GM19372 (cell line): ENCODE data around the gene ICA1L.
"Not testable (repeated sequence)": the region's sequence is repeated elsewhere in the genome, so short reads cannot be mapped to it uniquely, and the experiment has no call there.

Experiments
- ATAC-seq: cut with Tn5 transposase; IDR thresholded peaks from one replicate; pipeline ENCODE4 v1.9.1; 2021; ENCODE audit warnings: mild to moderate bottlenecking, low read depth, moderate library complexity; ENCODE audit not compliant: unreplicated experiment

Gene ICA1L

DNA sequence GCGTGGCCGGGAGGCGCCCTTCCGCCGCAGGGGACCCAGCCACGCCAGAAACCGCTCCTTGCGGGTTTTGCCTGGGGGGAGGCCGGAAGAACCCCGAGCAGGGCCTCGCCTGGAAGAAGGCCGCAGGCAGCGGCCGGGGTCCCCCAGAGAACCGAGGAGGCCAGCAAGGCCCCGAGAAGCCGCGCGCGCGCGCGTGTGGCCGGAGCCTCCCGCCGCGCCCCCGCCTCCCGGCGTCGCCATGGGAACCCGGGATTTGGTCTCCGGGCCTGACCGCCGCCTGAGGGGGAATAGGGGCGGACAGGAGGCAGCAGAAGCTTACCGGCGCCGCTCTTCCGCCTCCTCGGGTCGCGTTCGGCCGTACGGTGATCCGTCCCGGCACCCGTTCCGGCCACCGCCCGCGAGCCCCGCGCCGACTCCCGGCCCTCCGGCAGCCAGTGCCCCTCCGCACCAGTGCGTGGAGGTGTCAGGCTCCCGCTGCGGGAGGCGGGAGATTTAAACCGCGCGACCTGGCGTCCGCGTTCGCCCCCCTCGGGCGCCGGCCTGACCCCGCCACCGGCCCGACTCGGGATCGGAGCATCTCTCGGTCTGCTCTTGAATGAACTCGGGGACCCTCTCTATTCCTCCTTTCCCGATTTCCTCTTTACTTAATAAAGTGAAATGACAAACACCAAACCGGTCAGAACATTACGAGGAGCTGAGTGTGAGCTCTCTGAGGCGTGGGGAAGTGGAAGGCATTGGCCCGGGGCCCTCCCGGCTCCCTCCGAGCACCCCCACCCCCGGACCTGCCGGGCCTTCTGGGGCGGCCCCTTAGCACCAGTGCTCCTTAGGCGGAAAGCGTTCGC, at the start of gene ICA1L:
TSS of gene ICA1L (minus strand) at position 467 of the 842 bp plus-strand sequence. CDS start 42,757 bp downstream, outside the sequence.
- peak; percentile 44 for ATAC-seq

DNA sequence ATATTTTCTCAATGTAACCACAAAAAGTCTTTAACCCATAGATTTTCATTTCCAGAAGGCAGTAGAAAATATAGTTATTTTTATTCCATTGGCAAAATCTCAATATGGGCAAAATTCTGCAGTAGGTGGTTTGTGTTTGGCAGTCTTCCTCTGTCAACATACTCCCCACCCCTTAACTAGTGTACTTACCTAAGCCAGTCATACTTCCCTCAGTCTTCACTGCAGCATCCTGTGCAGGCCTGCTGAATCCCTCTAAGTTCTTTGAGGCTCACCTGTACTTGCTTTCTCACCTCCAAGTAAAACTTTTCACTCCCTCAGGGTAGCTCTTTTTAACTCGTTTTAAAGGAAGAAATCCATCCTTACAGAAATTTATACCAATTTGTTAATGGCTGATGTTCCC, 47.3 kb upstream of the ICA1L start:
- no peak for ATAC-seq

DNA sequence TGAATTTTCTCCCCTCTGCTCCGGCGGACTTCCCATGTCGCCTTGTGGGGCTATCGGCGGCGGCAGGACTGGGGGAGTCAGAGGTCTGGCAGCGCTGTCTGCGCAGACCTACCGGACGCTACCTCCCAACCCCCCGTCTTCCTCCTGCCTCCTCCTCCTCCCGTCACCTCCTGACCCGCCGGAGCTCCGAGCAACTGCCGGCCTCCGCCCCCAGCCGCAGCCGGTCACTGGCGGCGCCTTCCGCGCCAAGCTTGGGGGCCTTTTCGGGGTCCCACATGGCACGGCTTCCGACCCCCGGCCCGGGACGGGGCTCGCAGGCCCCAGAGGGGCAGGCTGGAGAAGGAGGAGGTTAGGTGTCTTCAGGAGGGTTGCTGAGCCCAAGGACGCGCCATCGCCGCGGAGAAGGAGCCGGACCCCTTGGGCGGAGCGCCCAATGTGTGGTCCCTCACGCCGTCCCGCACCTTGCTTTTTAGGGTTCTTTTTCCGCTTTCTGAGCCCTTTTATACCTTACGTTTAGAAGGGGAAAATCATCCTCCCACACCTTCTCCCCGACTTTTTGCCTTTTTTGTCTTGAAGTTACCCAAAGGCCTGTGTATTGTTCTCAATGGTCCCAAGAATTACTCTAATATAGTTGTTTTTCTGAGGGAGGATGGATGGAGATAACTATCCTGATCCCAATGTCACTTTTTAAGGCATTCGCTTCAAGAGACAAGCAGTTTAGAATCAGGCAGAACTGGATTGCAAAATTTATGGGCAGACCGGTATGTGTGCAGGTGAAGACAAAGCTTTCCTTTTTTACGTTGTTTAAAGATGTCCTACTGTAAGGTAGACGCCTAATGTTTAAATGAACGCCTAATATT, 41.0 kb upstream of the ICA1L start:
- peak; percentile 50 for ATAC-seq

DNA sequence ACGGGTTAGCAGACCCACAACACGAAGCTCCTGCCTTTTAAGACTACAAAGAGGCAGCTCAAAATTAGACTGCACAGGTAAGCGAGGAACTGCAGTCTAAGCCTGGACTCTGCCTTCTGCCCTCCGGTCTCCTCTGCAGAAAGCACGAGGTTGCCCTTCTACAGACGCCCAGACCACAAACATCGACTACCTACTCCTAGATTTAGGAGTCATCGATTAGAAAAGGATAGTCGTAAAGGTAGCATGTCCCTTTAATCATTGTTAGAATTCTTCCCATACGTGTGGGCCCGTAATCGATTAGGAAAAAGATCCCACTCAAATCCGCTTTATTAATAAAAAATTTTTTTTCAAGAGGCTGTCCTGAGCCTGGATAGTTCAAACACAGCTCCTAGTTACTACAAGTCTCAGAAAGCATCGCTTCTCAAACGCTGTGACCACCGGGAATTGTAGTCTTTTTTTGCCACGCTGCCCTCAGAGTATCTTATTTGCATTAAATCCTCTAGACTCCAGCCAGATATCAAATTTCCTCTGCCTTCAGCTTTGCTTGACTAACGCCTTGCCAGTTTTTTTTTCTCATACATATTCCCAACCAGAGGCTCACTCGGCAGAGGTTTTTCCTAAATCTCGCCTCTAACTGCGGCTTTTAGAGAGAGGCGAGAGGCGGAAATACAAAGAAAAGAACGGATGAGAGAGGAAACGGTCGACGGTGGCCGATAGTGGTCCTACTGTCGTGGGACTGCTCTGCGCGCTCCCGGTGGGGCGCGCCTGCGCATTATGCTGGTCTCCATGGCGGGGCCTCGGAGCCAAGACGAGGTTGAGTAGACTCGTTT, 40.2 kb upstream of the ICA1L start, which contains the start of the genes CARF and WDR12:
TSS of gene CARF (plus strand) at position 764 of the 830 bp plus-strand sequence. CDS start 29,628 bp downstream, outside the sequence.
TSS of gene WDR12 (minus strand) at position 162 of the 830 bp plus-strand sequence. CDS start 197 bp downstream, outside the sequence.
- ATAC-seq: peak; percentile 71

DNA sequence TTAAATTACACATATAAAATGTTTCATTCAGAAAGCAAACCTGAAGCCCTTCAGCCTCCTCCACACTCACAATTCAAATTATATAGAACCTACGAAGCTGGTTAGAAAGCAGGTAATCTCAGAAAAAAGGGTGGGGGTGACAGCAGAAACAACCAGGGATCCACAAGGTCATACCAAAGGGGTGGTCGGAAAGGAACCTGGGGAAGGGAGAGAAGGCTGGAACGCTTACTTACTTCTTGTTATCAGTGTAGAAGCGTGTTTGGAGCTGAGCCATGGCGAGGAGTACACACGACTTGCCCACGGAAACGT, 39.6 kb upstream of the ICA1L start:
- no peak for ATAC-seq

DNA sequence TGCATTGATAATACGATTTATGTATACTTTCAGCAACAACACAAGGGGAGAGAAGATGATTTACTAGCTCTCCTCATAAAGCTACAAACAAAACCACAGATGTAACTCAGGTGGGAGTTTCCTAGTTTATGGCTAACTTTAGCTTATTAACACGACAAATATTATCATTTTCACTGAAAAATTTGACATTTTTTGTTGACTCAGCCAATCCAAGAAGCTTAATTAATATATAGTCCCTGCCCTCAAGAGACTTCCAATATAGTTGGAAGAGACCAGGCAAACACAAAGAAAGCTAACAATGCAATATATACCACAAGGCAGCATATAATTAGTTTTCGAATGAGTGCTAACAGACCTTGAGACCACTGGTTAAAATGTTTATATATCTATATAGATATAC, 39.1 kb upstream of the ICA1L start:
- ATAC-seq: no peak

DNA sequence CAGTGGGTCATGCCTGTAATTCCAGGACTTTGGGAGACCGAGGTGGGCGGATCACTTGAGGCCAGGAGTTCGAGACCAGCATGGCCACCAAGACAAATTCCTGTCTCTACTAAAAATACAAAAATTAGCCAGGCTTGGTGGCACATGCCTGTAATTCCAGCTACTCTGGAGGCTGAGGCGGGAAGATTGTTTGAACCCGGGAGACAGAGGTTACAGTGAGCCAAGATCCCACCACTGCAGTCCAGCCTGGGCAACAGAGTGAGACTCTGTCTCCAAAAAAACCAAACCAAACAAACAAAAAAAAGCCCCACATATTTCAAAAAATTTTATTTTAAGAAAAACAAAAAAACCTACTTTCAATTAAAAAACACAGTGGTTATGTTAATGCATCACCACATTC, 38.7 kb upstream of the ICA1L start:
- not testable (repeated sequence) for ATAC-seq

DNA sequence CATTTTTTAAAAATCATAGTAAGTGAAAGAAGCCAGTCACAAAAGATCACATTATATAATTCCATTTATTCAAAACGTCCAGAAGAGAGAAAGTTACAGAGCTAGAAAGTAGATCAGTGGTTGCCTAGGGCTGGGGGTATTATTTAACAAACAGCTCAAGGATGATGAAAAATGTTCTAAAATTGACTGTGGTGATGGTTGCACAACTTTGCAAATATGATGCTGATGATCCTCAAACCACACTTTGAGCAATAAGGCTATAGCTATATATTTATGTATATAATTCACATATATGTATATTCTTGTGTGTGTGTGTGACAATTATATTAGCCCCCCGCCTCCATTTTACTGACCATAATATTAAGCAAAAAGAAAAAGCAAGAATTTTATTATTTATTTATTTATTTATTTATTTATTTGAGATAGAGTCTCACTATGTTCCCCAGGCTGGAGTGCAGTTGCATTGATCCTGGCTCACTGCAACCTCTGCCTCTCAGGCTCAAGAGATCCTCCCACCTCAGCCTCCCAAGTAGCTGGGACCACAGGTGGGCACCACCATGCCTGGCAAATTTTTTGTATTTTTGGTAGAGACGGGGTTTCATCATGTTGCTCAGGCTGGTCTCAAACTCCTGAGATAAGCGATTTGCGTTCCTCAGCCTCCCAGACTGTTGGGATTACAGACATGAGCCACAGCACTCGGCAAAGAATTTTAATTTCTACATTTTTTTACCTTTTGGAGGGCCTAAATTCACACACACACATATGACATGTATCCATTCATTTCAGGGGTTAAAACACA, 38.0 kb upstream of the ICA1L start:
- ATAC-seq: no peak

DNA sequence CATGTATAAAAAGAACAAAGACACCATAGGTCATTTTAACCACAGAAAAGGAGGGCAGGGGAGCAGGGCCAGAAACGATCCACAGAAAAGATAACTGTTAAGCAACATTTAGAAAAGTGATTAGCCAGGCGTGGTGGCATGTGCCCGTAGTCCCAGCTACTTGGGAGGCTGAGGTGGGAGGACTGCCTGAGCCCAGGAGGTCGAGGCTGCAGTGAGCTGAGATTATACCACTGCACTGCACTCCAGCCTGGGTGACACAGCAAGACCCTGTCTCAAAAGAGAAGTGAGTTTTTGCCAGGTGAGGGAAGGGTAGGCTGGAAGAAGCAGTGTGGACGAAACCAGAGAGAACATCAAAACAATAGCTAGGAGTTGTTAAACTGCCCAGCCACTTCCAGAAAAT, 36.6 kb upstream of the ICA1L start:
- ATAC-seq: no peak

DNA sequence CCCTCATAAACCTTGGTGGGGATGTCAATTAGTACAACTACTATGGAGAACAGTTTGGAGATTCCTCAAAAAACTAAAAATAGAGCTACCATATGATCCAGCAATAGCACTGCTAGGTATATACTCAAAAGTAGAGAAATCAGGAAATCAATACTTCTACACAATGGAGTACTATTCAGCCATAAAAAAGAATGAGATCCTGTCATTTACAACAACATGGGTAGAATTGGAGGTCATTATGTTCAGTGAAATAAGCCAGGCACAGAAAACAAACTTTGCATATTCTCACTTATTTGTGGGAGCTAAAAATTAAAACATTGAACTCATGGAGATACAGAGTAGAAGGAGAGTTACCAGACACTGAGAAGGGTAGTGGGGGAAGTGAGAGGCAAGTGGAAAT, 33.9 kb upstream of the ICA1L start:
- ATAC-seq: not testable (repeated sequence)

DNA sequence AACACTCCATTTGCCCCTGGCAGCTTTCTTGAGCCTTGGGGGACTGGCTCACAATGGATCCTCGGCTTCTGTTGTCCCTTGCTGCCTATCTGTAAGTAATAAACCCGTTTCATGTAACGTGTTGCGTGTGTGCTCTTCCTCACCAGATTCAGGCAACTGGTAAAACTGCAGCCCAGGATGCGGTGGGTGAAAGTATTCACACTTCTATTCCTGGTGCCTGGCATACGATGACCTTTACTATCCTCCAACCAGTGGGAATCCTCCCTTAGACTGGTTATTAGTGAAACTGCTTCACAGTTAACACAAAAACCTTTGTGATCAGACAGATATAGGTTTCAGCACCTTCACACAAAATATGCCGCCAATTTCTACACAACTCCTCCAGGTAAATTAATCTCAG, 13.6 kb upstream of the ICA1L start:
- no peak for ATAC-seq

DNA sequence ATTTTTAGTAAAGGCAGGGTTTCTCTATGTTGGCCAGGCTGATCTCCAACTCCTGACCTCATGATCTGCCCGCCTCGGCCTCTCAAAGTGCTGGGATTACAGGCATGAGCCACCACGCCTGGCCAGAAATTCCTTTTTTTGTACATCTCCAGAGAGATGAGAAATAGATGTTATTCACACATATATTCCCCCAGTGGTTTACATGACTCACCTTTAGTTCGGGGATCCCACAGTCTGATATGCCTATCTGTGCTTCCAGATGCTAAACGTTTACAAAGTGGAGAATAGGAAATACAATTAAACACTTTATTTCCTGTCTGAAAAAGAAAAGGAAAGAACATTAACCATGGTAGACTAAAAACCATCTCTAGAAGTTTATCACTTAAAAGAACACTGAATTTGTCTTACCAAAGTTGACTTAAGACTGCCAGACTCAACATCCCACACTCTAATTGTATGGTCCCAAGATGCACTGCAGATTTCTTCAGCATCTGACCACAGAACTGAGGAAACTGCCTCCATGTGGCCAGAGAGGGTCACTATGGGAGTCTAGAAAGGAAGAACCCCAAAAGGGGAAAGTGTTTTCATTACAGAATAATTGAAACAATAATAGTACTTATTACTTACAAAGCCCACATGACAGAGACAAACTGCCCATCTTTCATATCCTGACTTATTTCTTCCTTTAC, 12.6 kb upstream of the ICA1L start:
- no peak for ATAC-seq

DNA sequence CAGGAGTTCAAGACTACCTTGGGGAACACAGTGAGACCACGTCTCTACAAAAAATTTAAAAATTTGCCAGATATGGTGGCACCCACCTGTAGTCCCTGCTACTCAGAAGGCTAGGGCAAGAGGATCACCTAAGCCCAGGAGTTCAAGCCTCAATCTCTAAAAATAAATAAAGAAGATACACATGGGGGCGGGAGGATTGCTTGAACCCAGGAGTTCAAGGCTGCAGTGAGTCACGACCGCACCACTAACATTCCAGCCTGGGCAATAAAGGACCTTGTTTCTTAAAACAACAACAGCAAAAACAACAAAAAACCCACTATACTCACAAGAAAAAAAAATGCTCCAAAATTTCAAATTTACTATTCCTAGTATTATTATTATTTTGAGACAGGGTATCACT, 10.0 kb upstream of the ICA1L start:
- no peak for ATAC-seq

DNA sequence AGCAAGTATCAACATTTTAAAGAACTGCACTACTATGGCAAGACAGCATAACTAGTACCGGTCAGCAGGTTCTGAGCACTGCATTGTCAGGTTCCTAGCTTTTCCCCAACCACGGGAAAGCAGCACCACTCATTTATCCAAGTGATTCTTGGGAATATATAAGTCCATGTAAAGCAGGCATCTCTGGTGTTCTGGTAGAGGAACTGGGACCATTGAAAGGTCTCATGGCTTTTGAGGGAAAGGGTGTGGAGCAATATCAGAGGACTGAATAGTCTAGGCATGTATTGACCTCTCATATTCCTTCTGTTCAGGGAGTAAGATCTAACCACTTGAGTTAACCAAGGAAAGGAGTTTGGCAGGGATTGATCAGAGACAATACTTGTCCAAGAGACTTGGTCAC, 6.1 kb upstream of the ICA1L start:
- no peak for ATAC-seq

DNA sequence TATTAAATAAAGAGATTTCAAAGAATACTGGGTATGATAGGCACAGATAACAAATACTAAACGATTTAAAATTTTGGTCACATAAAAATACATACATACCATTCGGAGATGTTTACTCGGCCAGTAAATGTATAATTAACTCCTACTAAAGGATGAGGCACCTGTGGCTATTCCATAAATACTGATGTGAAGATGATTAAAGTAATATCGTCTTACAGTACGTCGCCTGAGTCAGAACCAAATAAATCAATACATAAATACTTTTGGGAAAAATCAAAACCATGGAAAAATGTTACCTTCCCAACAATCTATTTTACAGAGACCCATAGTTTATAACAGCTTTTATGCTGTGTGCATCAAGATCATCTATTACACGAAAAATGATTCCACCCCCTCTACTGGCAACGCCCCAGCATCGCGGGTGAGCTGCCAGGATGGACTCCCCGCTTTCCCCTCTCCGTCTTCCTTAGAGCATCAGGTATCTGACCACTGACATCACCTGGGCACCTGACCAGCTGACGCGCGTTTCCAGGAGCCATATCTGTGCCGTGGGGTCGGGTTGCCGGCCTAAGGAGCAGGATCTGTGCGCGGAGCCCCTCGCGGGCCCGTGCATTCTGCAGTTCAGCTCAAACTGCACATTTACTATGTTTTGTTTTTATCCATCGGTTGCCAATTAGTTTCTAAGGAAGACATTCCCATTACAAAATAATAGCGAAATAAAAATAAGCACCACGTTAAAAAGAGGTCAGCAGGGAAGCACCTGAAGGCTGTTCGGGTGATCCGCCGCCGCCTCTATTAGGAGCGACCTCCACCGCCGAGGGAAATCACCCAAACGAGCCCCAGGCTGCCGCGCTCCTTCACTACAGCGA, 901 bp downstream of the ICA1L start:
- peak; percentile 64 for ATAC-seq

DNA sequence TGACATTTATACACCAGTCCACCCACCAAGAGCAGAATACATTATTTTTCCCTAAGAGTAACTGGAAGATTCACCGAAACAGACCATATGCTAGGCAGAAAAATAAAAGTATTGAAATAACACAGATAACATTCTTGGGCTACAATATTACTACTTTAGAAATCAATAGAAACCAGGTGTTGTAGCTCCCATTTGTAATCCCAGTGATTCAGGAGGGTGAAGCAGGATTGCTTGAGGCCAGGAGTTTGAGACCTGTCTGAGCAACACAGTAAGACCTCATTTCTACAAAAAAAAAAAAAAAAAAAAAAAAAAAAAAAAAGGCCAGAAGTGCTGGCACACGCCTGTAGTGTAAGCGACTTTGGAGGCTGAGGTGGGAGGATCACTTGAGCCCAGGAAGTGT, 9.6 kb downstream of the ICA1L start:
- ATAC-seq: no peak

DNA sequence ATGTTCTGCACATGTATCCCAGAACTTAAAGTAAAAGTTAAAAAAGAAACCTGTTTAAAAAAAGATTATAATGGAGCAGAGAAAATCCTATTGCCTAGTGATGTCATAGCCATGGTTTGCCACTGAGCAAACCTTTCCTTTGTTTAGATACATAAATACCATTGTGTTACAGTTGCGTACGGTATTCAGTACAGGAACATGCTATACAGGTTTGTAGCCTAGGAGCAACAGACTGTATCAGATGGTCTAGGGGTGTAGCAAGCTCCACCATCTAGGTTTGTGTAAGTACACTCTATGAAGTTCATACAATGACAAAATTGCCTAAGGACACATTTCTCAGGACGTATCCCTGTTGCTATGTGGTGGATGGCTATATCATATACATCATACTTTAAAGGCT, 13.0 kb downstream of the ICA1L start:
- no peak for ATAC-seq

DNA sequence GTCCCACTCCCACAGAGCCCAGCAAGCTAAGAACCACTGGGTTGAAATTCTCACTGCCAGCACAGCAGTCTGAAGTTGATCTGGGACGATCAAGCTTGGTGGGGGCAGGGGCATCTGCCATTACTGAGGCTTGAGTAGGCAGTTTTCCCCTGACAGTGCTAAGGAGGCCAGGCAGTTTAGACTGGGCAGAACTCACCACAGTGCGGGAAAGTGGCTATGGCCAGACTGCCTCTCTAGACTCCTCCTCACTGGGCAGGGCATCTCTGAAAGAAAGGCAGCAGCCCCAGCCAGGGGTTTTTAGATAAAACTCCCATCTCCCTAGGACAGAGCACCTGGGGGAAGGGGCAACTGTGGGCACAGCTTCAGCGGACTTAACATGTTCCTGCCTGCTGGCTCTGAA, 22.2 kb downstream of the ICA1L start:
- ATAC-seq: not testable (repeated sequence)
